WERI-Rb-1 (cell line): ENCODE data around the gene SLCO1B1.
"Not testable (repeated sequence)": the region's sequence is repeated elsewhere in the genome, so short reads cannot be mapped to it uniquely, and the experiment has no call there.

ENCODE experiments used
- DNase-seq: peaks from one replicate; pipeline ENCODE4 v3.0.0-alpha.2; 2020
- H3K27ac ChIP-seq: fragments of 250-450 bp; sonication (Bioruptor Pico); 2 replicates; pipeline ENCODE4 v1.5.1; 2020; ENCODE audit warnings: mild to moderate bottlenecking, moderate library complexity
- H3K27me3 ChIP-seq: fragments of 250-450 bp; sonication (Bioruptor Pico); 2 replicates; pipeline ENCODE4 v1.5.1; 2021; ENCODE audit warnings: mild to moderate bottlenecking, low read depth, moderate library complexity; ENCODE audit not compliant: insufficient read depth, severe bottlenecking
- H3K36me3 ChIP-seq: fragments of 250-450 bp; sonication (Bioruptor Pico); 2 replicates; pipeline ENCODE4 v1.5.1; 2020; ENCODE audit warnings: mild to moderate bottlenecking, moderate library complexity
- H3K4me3 ChIP-seq: 2 replicates; pipeline ENCODE4 v1.5.1; 2011; ENCODE audit warnings: low read depth, mild to moderate bottlenecking, control low read depth, low read length
- H3K9me3 ChIP-seq: fragments of 250-450 bp; sonication (Bioruptor Pico); 2 replicates; pipeline ENCODE4 v1.5.1; 2021; ENCODE audit warnings: mild to moderate bottlenecking, moderate library complexity; ENCODE audit not compliant: severe bottlenecking
- TF ChIP-seq, protein P1 (sequence below): IDR thresholded peaks from 2 replicates; pipeline ENCODE4 v1.5.1; 2011; ENCODE audit warnings: low read depth, mild to moderate bottlenecking, control low read depth, inconsistent platforms, low read length

SLCO1B1 gene

DNA sequence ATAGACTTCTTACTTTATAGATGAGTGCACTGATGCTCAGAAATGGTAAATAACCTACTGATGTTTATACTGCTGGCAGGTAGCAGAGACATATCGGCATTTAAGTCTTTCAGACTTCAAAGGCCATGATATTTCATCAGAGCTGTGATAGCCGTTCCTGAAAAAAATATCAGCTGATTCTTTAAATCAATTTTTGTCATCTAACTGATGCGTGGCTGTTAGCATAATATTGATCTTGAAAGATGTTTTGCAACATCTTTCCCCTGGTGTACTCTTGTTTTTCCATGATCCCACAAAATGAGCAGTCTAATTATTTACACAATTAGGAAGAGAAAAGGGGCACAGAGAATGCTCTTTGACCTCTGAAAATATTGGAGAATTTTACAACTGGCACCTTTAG, 1.6 kb upstream of the SLCO1B1 start:
- H3K4me3 ChIP-seq, result no peak overlapping the region
- no peak overlapping the region for H3K27ac ChIP-seq
- H3K9me3 ChIP-seq, result no peaks in the 10 kb centered on the region
- no peaks in the 10 kb centered on the region for H3K27me3 ChIP-seq
- H3K36me3 ChIP-seq, result no peaks in the 10 kb centered on the region
- TF ChIP-seq, protein P1, sequence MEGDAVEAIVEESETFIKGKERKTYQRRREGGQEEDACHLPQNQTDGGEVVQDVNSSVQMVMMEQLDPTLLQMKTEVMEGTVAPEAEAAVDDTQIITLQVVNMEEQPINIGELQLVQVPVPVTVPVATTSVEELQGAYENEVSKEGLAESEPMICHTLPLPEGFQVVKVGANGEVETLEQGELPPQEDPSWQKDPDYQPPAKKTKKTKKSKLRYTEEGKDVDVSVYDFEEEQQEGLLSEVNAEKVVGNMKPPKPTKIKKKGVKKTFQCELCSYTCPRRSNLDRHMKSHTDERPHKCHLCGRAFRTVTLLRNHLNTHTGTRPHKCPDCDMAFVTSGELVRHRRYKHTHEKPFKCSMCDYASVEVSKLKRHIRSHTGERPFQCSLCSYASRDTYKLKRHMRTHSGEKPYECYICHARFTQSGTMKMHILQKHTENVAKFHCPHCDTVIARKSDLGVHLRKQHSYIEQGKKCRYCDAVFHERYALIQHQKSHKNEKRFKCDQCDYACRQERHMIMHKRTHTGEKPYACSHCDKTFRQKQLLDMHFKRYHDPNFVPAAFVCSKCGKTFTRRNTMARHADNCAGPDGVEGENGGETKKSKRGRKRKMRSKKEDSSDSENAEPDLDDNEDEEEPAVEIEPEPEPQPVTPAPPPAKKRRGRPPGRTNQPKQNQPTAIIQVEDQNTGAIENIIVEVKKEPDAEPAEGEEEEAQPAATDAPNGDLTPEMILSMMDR, result no peak
- DNase-seq, result no peak

DNA sequence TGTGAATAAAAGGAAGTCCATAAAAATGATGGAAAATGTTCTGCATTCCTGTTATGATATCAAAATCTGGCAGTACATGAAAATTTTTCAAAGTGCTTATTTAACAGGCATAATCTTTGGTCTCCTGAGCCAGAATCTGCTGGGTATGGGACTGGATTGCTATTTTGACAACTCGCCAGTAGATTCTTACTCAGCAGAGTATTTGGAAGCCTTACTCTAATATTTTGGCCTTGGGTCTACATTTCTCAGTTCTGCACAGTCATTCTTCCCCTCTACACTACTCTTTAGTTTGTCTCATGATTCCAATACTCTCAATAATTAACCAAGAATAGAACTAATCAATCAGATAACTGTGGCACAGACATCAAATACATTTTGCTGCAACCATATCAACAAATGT, 1.1 kb upstream of the SLCO1B1 start:
- Histone ChIP-seq H3K9me3 (no peaks in the 10 kb centered on the region), H3K27ac (no peak overlapping the region), H3K4me3 (no peak overlapping the region), H3K36me3 (no peaks in the 10 kb centered on the region), H3K27me3 (no peaks in the 10 kb centered on the region)
- TF ChIP-seq, protein P1, result no peak
- no peak for DNase-seq

DNA sequence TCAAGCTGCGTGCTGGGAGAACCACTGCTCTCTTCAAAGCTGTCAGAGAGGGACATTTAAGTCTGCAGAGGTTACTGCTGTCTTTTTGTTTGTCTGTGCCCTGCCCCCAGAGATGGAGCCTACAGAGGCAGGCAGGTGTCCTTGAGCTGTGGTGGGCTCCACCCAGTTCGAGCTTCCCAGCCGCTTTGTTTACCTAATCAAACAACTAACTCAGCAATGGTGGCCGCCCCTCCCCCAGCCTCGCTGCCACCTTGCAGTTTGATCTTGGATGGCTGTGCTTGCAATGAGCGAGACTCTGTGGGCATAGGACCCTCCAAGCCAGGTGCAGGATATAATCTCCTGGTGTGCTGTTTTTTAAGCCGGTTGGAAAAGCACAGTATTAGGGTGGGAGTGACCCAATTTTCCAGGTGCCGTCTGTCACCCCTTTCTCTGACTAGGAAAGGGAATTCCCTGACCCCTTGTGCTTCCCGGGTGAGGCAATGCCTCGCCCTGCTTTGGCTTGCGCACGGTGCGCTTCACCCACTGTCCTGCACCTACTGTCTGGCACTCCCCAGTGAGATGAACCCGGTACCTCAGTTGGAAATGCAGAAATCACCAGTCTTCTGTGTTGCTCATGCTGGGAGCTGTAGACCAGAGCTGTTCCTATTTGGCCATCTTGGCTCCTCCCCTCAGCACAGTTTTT, 6.5 kb downstream of the SLCO1B1 start:
- not testable (repeated sequence) for H3K27me3 ChIP-seq, H3K9me3 ChIP-seq, H3K27ac ChIP-seq, H3K36me3 ChIP-seq, H3K4me3 ChIP-seq, DNase-seq

DNA sequence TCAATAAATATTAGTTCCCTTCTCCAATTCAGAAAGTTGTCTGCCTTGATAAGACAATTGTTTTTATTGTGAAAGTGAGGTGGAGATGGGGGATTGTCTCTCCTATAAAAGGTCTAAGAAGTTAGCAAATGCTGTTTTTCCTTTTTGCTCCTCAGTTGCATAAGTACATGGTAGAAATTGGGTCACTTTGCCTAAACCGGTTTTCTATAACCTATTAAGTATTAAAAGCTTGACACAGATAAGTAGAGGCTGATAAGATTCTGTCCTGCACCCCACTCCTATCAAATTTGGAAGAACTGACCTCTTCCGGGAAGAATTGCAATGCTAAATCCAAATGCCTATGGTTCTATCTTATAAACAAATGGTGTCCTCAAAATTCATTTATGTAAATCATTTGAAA, 7.0 kb downstream of the SLCO1B1 start:
- H3K36me3 ChIP-seq, result no peaks in the 10 kb centered on the region
- no peak overlapping the region for H3K27ac ChIP-seq
- TF ChIP-seq, protein P1, result no peak
- no peak for DNase-seq
- no peaks in the 10 kb centered on the region for H3K9me3 ChIP-seq
- H3K4me3 ChIP-seq, result no peak overlapping the region
- H3K27me3 ChIP-seq, result no peaks in the 10 kb centered on the region

DNA sequence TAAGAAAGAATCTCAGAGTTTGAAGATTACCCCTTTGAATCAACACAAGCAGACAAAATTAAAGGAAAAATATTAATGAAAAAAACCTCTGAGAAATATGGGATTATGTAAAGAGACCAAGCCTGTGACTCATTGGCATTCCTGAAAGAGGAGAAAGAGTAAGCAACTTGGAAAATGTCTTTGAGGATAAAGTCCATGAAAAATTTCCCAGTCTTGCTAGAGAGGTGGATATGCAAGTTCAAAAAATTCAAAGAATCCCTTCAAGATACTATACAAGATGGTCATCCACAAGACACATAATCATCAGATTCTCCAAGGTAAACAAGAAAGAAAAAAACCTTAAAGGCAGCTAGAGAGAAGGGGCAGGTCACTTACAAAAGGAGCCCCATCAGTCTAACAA, 13.3 kb downstream of the SLCO1B1 start:
- TF ChIP-seq, protein P1, result no peak
- DNase-seq, result no peak

DNA sequence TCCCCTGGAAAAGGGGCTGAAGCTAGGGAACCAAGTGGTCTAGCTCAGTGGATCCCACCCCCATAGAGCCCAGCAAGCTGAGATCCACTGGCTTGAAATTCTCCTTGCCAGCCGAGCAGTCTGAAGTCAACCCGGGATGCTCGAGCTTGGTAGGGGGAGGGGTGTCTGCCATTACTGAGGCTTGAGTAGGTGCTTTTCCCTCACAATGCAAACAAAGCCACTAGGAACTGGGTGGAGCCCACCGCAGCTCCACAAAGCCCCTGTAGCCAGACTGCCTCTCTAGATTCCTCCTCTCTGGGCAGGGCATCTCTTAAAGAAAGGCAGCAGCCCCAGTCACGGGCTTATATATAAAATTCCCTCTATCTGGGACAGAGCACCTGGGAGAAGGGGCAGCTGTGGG, 18.9 kb downstream of the SLCO1B1 start:
- H3K4me3 ChIP-seq, H3K36me3 ChIP-seq, DNase-seq, H3K27me3 ChIP-seq, H3K27ac ChIP-seq, H3K9me3 ChIP-seq: not testable (repeated sequence)

More for the DNA sequence above, 13.3 kb downstream of the SLCO1B1 start:
- Histone ChIP-seq H3K27ac (no peak overlapping the region), H3K4me3 (no peak overlapping the region), H3K9me3 (no peaks in the 10 kb centered on the region), H3K27me3 (no peaks in the 10 kb centered on the region), H3K36me3 (no peaks in the 10 kb centered on the region)

DNA sequence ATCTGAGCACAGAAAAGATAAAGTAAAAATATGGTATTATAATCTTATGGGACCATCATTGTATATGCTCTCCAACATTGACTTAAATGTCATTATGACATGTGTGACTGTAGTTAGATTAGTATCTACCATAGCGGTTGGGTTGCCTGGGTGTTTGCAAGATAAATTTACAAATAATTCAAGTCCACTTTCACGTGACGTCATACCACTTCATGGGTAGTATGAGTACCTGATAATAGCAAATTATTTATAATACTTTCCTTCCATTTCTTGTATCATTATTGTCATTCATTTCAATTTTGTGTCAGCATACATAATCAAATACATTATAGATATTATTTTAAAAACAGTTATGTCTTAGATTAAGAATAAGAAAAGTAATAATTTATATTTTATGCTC, 20.2 kb downstream of the SLCO1B1 start:
- Histone ChIP-seq H3K4me3 (no peak overlapping the region), H3K36me3 (no peaks in the 10 kb centered on the region), H3K27me3 (no peaks in the 10 kb centered on the region), H3K9me3 (no peaks in the 10 kb centered on the region), H3K27ac (no peak overlapping the region)
- TF ChIP-seq, protein P1, result no peak
- no peak for DNase-seq
